SH-SY5Y (cell line): ENCODE measurements around the gene OSBPL9.

Source experiments
- GATA2 ChIP-seq: IDR thresholded peaks from 2 replicates; pipeline ENCODE4 v1.6.1; 2011; ENCODE audit warnings: mild to moderate bottlenecking, low read depth, low read length
- GATA3 ChIP-seq: IDR thresholded peaks from 2 replicates; pipeline ENCODE4 v1.6.1; 2011; ENCODE audit warnings: low read depth, mild to moderate bottlenecking, low read length, moderate library complexity

GRCh38 chr1:51600529-51600928, 16.4 kb upstream of the OSBPL9 start:
- no peak for TF ChIP-seq GATA3
- TF ChIP-seq GATA2, result no peak
